Loucy (cell line): ENCODE results near the gene PRKAG3.

ENCODE experiments used
- H2AFZ ChIP-seq: fragments of 200-600 bp; sonication (generic); 2 replicates; pipeline ENCODE4 v1.6.0; 2016; ENCODE audit warnings: antibody characterized with exemption, mild to moderate bottlenecking, low read length, moderate library complexity
- H3F3A ChIP-seq: fragments of 200-600 bp; 2 replicates; pipeline ENCODE4 v1.6.0; 2016; ENCODE audit warnings: antibody characterized with exemption, low read depth, mild to moderate bottlenecking
- H3K27me3 ChIP-seq: fragments of 200-600 bp; sonication (generic); 2 replicates; pipeline ENCODE4 v1.6.1; 2014; ENCODE audit warnings: low read length, mild to moderate bottlenecking; ENCODE audit not compliant: insufficient read depth, poor library complexity, severe bottlenecking
- H3K36me3 ChIP-seq: fragments of 200-600 bp; sonication (generic); 2 replicates; pipeline ENCODE4 v1.6.1; 2016; ENCODE audit warnings: low read length; ENCODE audit not compliant: insufficient read depth
- H3K4me1 ChIP-seq: fragments of 200-600 bp; sonication (generic); 2 replicates; pipeline ENCODE4 v1.5.1; 2014; ENCODE audit warnings: low read length, mild to moderate bottlenecking; ENCODE audit not compliant: insufficient read depth, poor library complexity, severe bottlenecking
- H3K4me2 ChIP-seq: fragments of 200-600 bp; sonication (generic); 2 replicates; pipeline ENCODE4 v1.6.0; 2014; ENCODE audit warnings: antibody characterized with exemption, low read length, low read depth, mild to moderate bottlenecking; ENCODE audit not compliant: poor library complexity, severe bottlenecking
- H3K4me3 ChIP-seq: fragments of 200-600 bp; sonication (generic); 2 replicates; pipeline ENCODE4 v1.5.1; 2014; ENCODE audit warnings: low read length, mild to moderate bottlenecking, mixed read lengths; ENCODE audit not compliant: poor library complexity, severe bottlenecking
- H3K79me2 ChIP-seq: fragments of 200-600 bp; sonication (generic); 2 replicates; pipeline ENCODE4 v1.6.1; 2014; ENCODE audit warnings: low read length; ENCODE audit not compliant: insufficient read depth
- H3K9ac ChIP-seq: fragments of 200-600 bp; sonication (generic); 2 replicates; pipeline ENCODE4 v1.6.0; 2014; ENCODE audit warnings: mild to moderate bottlenecking, low read depth, low read length, moderate library complexity; ENCODE audit not compliant: poor library complexity, severe bottlenecking
- H3K9me2 ChIP-seq: fragments of 200-600 bp; sonication (generic); replicated peaks from 2 replicates; pipeline ENCODE4 v1.6.1; 2016; ENCODE audit warnings: low read depth, low read length, mixed read lengths
- H3K9me3 ChIP-seq: fragments of 200-600 bp; sonication (generic); 2 replicates; pipeline ENCODE4 v1.6.1; 2014; ENCODE audit warnings: mild to moderate bottlenecking, antibody characterized with exemption, low read length, low read depth; ENCODE audit not compliant: insufficient read depth
- H4K20me1 ChIP-seq: fragments of 200-600 bp; sonication (generic); 2 replicates; pipeline ENCODE4 v1.6.0; 2014; ENCODE audit warnings: antibody characterized with exemption, low read length, mild to moderate bottlenecking; ENCODE audit not compliant: insufficient read depth, poor library complexity, severe bottlenecking
- EZH2phosphoT487 ChIP-seq: fragments of 200-600 bp; IDR thresholded peaks from 2 replicates; pipeline ENCODE4 v1.6.1; 2018; ENCODE audit warnings: antibody characterized with exemption, mild to moderate bottlenecking, moderate library complexity, borderline replicate concordance
- TF ChIP-seq, protein P1 (sequence below): fragments of 200-600 bp; sonication (generic); conservative IDR thresholded peaks from 2 replicates; pipeline ENCODE4 v1.5.1; 2014; ENCODE audit warnings: mild to moderate bottlenecking, antibody characterized with exemption, low read length

The PRKAG3 gene

DNA sequence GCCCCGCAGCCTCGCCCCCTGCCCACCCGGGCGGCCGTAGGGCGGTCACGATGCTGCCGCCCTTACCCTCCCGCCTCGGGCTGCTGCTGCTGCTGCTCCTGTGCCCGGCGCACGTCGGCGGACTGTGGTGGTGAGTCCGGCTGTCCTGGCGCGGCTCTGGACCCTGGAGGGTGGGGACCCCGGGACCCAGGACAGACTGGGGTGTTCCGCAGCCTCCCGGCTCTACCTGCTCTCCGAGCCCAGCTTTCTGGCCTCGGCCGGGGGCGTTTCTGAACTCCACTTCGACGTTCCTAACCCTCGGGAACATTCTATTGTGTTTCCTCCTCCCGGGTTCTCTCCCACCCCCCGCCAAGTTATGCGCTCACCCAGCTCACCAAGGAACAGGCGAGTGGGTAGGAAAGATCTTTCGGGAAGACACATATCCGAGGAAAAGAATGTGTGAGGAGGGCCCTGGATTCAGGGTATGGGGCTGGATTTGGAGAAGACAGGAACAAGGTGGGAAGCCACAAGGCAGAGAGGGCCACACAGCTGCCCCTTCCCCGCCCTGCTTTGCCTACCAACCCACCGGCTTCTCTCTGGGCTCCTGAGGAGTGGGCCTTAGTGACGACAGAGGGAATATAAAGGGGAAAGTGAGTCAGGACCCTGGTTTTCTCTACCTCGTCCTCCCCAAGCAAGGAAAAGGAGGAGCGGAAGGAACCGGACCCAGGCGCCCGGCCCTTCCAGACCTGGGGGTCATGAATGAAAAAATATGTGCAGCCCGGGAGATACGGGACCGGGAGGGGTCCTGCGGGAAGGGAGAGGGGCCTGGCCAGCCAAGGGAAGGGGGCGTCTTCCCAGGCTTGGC lies 28.6 kb upstream of the PRKAG3 start:
- Histone ChIP-seq H2AFZ (no peak overlapping the region), H3K4me3 (no peak overlapping the region), H3F3A (no peaks in the 10 kb centered on the region), H3K9me2 (no peaks in the 10 kb centered on the region), H4K20me1 (no peaks in the 10 kb centered on the region), H3K9ac (no peak overlapping the region), H3K27me3 (peaks cover 6% of the 10 kb centered on the region), H3K36me3 (no peaks in the 10 kb centered on the region), H3K79me2 (no peaks in the 10 kb centered on the region), H3K4me1 (peaks cover 11% of the 10 kb centered on the region), H3K4me2 (no peak overlapping the region), H3K9me3 (no peaks in the 10 kb centered on the region)
- TF ChIP-seq EZH2phosphoT487, result no peak
- TF ChIP-seq, protein P1, sequence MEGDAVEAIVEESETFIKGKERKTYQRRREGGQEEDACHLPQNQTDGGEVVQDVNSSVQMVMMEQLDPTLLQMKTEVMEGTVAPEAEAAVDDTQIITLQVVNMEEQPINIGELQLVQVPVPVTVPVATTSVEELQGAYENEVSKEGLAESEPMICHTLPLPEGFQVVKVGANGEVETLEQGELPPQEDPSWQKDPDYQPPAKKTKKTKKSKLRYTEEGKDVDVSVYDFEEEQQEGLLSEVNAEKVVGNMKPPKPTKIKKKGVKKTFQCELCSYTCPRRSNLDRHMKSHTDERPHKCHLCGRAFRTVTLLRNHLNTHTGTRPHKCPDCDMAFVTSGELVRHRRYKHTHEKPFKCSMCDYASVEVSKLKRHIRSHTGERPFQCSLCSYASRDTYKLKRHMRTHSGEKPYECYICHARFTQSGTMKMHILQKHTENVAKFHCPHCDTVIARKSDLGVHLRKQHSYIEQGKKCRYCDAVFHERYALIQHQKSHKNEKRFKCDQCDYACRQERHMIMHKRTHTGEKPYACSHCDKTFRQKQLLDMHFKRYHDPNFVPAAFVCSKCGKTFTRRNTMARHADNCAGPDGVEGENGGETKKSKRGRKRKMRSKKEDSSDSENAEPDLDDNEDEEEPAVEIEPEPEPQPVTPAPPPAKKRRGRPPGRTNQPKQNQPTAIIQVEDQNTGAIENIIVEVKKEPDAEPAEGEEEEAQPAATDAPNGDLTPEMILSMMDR, result no peak

DNA sequence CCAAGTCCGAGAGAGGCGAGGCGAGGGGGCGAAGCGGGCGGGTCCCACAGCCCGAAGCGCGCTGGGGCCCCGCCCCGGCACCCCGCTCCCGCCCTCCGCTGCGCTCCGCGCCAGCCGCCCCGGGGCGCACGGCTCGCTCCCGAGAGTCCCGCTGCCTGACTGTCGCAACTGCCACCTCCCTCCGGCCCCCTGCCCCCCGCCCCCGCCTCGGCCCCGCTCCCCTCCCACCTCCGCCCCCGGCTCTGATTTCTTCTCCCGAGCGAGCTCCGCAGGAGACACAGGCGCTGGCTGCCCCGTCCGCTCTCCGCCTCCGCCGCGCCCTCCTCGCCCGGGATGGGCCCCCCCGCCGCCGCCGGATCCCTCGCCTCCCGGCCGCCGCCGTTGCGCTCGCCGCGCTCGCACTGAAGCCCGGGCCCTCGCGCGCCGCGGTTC lies 28.0 kb upstream of the PRKAG3 start, which contains the start of gene WNT6:
Gene WNT6, plus strand, starts transcription at position 250 of the 432 bp plus-strand sequence. CDS start 233 bp downstream, outside the sequence.
- Histone ChIP-seq H3K36me3 (no peaks in the 10 kb centered on the region), H3K79me2 (no peaks in the 10 kb centered on the region), H3F3A (no peaks in the 10 kb centered on the region), H4K20me1 (no peaks in the 10 kb centered on the region), H2AFZ (no peak within 1 kb of the TSS), H3K4me1 (peaks cover 11% of the 10 kb centered on the region), H3K9ac (no peak within 1 kb of the TSS), H3K27me3 (peaks cover 6% of the 10 kb centered on the region), H3K4me2 (no peak within 1 kb of the TSS), H3K4me3 (no peak within 1 kb of the TSS), H3K9me3 (no peaks in the 10 kb centered on the region), H3K9me2 (no peaks in the 10 kb centered on the region)
- no peak for TF ChIP-seq EZH2phosphoT487
- TF ChIP-seq, protein P1, result no peak

DNA sequence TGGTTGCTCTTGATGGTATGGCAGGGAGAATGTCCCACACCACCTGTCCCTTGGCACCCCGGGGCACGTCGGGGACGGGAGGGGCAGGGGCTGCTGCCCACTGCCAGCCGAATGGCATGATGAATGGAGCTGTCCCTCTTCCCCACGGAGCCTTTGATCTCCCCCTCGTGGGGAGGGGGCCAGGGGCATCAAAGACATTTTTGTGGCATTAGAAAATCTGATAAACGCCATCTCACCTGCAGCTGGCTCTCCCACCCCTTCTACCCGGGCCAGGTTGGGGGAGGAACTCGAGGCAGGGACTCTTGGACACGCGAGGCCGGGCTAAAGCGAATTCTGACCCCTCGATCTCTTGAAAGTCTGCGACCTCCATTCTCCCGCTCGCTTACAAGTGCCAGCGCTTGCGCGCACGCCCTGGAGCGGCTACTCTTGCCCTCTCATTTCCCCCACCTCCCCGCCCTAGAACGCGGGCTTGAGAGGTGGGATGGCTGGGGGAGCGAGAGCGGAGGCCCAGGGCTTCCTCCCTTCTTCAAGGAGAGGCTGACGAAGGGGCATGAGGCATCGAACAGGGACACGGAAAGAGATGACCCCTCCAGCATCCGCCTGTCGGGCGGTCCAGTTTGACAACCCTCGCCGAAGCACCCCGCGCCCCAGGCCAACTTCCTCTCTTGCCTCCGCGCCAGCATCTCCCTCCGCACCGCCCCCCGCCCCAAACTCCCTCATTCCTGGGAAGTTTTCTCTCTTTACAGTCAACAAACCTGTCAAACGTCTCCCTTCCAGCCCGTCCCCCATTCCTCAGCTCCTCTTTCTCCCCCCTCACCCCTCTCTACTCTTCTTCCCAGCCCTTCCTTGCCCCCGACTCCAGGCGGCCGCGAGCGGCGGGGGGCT lies 27.3 kb upstream of the PRKAG3 start:
- no peaks in the 10 kb centered on the region for H3K79me2 ChIP-seq
- H4K20me1 ChIP-seq, result no peaks in the 10 kb centered on the region
- H3K27me3 ChIP-seq, result peaks cover 6% of the 10 kb centered on the region
- no peak overlapping the region for H3K9ac ChIP-seq
- H3K9me2 ChIP-seq, result no peaks in the 10 kb centered on the region
- H2AFZ ChIP-seq, result no peak overlapping the region
- H3K9me3 ChIP-seq, result no peaks in the 10 kb centered on the region
- no peak overlapping the region for H3K4me2 ChIP-seq
- no peaks in the 10 kb centered on the region for H3F3A ChIP-seq
- no peak overlapping the region for H3K4me3 ChIP-seq
- no peaks in the 10 kb centered on the region for H3K36me3 ChIP-seq
- peaks cover 11% of the 10 kb centered on the region for H3K4me1 ChIP-seq
- TF ChIP-seq EZH2phosphoT487, result no peak
- TF ChIP-seq, protein P1, result no peak
